ENCODE measurements around the gene PXMP4.
A peak's percentile ranks its signal among the peaks of the same experiment; 100 is the strongest.

Gene PXMP4

DNA sequence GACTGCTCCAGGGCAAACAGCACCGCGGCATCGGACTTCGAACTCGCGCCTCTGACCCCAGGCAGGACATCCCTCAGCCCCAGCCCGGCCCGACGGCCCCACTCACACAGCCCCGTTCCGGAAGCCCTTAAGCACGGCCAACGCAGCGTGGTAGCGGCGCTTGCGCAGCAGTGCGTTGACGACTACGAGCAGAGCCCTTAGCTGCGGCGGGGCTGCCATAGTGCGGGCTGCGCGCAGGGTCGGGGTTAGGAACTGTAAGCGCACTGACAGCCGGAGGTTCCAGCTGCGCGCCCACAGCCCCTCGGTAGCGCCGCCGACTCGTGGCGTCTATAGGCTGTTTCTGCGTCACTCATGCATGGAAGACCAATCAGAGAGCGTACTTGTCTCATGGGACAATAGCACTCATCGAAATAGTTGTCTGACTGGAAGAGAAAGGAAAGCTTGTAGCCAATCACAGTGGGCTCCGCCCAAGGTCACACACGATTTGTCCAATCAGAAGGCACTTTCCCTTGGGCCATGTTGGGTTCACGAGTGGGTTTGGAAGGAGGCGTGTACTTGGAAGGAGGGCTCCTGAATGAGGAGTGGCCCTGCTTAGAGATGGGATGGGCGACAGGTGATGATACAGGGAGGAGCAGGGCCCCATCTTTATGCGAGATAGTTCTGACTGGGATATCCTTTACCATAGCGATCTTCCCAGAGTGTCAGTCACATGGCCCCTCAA is at the start of gene PXMP4:
Gene PXMP4, minus strand, starts transcription at position 322 of the 721 bp plus-strand sequence. Its CDS starts 103 bp downstream, at position 219.
- TF ChIP-seq, protein P1, sequence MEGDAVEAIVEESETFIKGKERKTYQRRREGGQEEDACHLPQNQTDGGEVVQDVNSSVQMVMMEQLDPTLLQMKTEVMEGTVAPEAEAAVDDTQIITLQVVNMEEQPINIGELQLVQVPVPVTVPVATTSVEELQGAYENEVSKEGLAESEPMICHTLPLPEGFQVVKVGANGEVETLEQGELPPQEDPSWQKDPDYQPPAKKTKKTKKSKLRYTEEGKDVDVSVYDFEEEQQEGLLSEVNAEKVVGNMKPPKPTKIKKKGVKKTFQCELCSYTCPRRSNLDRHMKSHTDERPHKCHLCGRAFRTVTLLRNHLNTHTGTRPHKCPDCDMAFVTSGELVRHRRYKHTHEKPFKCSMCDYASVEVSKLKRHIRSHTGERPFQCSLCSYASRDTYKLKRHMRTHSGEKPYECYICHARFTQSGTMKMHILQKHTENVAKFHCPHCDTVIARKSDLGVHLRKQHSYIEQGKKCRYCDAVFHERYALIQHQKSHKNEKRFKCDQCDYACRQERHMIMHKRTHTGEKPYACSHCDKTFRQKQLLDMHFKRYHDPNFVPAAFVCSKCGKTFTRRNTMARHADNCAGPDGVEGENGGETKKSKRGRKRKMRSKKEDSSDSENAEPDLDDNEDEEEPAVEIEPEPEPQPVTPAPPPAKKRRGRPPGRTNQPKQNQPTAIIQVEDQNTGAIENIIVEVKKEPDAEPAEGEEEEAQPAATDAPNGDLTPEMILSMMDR (conservative IDR thresholded peaks at IDR 0.05) = no peak
- TF ChIP-seq ZFX (IDR thresholded peaks at IDR 0.05) = no peak
- peak within 1 kb of the TSS; percentile 74 for H3K27ac ChIP-seq

DNA sequence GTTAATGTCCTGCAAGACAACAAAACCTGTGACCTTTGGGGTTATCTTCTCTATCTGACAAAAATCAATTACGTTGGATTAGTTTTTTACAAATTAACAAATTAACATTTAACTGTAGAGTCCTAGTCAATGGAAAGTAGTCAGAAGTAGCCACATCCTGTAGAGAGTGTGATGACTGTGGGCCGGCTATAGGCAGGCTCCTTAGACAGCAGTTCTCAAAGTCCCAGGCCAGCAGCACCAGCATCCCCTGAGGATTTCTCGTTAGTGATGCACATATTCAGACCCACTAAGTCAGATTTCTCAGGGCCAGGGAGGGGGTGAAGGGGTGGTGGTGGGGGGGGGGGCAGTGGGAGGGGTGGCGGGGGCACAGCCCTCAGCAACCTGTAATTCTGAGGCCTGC is 48.9 kb upstream of the PXMP4 start:
- TF ChIP-seq, protein P1 (conservative IDR thresholded peaks at IDR 0.05) = no peak
- TF ChIP-seq ZFX (IDR thresholded peaks at IDR 0.05) = no peak
- no peak overlapping the region for H3K27ac ChIP-seq

DNA sequence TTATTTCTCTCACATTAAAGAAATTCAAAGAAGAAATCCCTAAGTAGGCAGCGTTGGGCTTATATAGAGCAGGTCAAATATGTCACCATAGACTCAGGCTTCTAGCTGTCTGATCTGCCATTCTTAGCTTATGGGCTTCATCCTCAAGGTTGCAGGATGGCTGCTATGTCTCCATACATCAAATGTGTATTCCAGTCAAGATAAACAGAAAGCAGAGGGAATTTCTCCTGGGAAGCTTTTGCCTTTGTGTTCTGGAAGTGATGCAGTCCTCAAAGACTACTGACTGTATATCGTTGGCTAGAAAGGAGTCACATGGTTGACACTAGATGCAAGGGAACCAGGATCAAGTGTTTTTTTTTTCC is 47.6 kb upstream of the PXMP4 start:
- TF ChIP-seq, protein P1 (conservative IDR thresholded peaks at IDR 0.05) = no peak
- no peak for TF ChIP-seq ZFX (IDR thresholded peaks at IDR 0.05)
- H3K27ac ChIP-seq = no peak overlapping the region

DNA sequence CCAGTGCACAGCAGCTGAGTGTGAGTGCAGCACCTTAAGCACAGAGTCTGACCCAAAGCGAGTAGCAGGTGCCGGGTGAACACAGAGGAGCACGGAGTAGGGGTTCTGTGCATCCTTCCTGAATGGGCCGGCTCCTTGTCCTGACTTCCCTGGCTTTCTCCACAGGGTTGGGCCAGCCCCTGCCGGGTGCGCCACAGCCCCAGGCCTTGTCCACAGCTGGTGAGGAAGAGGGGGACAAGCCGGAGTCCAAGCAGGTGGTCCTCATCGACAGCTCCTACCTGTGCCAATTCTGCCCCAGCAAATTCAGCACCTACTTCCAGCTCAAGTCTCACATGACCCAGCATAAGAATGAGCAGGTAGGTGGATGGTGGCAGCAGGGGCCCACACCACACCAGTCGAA is 46.6 kb upstream of the PXMP4 start:
- TF ChIP-seq ZFX (IDR thresholded peaks at IDR 0.05) = no peak
- TF ChIP-seq, protein P1 (conservative IDR thresholded peaks at IDR 0.05) = no peak
- H3K27ac ChIP-seq = no peak overlapping the region

- TF ChIP-seq, protein P1 (conservative IDR thresholded peaks at IDR 0.05) = no peak
- TF ChIP-seq ZFX (IDR thresholded peaks at IDR 0.05) = no peak
- no peak overlapping the region for H3K27ac ChIP-seq
Observed at GRCh38 chr20:33765592-33765991, 45.5 kb upstream of the PXMP4 start.

DNA sequence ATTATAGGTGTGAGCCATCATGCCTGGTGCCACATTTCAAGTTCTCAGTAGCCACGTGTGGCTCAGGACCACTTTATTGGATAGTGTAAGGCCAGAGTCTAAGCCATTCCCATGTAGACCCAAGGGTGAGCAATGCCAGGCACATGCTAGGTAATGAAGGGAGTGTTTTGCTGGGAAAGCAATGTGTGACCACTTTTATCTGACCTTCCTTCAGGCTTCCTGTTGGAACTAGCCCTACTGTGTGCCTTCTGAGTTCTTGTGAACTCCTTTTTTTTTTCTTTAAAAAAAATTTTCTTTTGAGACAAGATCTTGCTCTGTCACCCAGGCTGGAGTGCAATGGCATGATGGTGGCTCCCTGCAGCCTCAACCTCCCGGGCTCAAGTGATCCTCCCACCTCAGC is 45.0 kb upstream of the PXMP4 start:
- no peak overlapping the region for H3K27ac ChIP-seq
- TF ChIP-seq, protein P1 (conservative IDR thresholded peaks at IDR 0.05) = no peak
- TF ChIP-seq ZFX (IDR thresholded peaks at IDR 0.05) = no peak

DNA sequence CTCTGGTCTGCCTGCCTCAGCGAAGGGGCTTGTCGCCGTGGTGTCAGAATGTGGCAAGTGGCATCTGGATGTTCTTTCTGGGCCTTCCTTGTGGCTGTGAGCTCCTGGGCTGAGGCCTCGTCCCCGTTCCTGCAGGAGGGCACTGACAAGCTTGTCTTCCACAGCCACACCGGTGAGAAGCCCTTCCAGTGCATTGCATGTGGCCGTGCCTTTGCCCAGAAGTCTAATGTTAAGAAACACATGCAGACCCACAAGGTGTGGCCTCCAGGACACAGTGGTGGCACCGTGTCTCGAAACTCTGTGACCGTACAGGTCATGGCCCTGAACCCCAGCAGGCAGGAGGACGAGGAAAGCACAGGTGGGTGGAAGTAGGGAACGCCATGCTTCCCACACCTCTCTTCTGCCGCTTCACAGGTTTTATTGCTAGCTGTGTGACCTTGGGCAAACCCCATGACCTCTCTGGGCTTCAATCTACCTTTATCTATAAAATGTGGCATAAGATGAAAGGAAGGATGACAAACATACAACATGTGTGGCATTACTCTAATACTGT is 41.7 kb upstream of the PXMP4 start:
- no peak overlapping the region for H3K27ac ChIP-seq
- TF ChIP-seq, protein P1 (conservative IDR thresholded peaks at IDR 0.05) = no peak
- TF ChIP-seq ZFX (IDR thresholded peaks at IDR 0.05) = no peak

Data from C4-2B (cell line).